C4-2B (cell line): ENCODE data around the gene IQSEC1.
A peak's percentile ranks its signal among the peaks of the same experiment; 100 is the strongest.

Experiments
- H3K27ac ChIP-seq: fragments of 450-650 bp; 2 replicates; pipeline ENCODE4 v1.5.1; 2017
- ZFX ChIP-seq: fragments of 450-650 bp; IDR thresholded peaks from 2 replicates; pipeline ENCODE4 v1.6.1; 2017
- TF ChIP-seq, protein P1 (sequence below): fragments of 450-650 bp; conservative IDR thresholded peaks from 2 replicates; pipeline ENCODE4 v1.5.1; 2017; ENCODE audit warnings: mild to moderate bottlenecking

The IQSEC1 gene

DNA sequence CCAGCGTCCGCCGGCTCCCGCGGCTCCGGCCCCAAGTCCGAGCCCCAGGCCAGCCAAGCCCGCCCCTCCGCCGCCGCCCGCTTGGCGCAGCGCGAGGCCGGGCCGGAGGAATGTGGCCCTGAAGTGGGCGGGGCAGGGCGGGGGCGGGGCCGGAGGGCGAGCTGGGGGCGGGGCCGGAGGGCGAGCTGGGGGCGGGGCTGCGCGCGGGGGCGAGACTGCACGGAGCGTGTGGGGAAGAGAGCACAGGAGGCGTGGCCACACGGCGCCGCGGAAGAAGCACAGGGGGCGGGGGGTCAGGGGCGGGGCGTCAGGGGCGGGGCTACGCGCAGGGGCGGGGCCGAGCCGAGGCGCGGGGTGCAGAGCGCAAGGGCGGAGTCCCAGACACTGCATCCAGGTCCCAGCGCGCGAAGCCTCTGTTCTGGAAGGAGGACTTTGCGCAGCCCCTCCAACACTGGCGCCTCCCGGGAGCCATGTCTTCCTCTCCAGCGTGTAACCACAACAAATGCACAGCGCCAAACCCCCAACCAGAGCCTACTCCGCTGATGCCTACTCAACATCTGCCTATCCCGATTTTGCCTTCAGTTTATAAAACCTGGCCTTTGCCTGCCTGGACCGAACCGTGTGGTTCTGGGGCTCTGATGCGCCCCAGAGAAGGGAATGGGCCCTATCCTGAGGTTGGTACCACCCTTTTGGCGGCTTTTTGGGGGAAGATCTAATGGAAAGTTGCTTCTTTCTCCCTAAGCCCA, 105.5 kb downstream of the IQSEC1 start:
- TF ChIP-seq, protein P1, sequence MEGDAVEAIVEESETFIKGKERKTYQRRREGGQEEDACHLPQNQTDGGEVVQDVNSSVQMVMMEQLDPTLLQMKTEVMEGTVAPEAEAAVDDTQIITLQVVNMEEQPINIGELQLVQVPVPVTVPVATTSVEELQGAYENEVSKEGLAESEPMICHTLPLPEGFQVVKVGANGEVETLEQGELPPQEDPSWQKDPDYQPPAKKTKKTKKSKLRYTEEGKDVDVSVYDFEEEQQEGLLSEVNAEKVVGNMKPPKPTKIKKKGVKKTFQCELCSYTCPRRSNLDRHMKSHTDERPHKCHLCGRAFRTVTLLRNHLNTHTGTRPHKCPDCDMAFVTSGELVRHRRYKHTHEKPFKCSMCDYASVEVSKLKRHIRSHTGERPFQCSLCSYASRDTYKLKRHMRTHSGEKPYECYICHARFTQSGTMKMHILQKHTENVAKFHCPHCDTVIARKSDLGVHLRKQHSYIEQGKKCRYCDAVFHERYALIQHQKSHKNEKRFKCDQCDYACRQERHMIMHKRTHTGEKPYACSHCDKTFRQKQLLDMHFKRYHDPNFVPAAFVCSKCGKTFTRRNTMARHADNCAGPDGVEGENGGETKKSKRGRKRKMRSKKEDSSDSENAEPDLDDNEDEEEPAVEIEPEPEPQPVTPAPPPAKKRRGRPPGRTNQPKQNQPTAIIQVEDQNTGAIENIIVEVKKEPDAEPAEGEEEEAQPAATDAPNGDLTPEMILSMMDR: no peak
- TF ChIP-seq ZFX: 0 out of 2 replicates have a peak, but pooled peaks have one; percentile 52
- H3K27ac ChIP-seq: peak overlapping the region; percentile 78

DNA sequence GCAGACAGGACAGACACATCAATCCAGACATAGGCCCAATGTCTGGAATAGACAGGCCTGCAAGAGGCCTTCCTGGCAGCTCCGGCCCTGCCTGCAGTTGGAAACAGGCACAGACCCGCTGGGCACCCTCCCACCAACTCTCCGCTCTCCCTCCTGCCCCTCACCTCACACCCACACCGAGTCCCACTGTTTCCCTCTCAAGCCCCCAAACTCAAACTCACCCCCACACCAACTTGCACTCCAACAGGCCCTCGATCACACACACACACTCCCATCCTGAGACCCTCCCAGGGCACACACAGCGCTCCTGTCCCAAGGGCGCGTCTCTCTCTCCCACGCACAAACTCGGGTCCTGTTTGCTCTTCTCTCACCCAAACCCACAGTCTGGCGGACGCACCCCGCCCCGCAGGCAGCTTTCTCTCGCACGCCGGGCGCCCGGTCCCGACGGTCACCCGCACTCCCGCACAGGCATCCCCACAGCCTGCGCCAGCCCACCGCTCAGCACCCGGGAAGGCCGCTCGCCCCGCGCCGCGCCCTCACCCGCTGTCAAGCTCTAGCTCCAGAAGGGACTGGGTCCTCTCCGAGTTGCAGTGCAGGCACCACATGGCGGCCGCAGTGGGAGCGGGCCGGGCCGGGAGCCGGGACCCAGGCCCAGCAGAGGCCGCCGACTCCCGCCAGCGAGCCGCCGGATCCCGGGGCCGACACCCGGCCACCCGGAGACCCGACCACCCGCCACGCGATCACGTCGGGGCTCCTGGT, 106.2 kb downstream of the IQSEC1 start:
- TF ChIP-seq ZFX: peak; percentile 85
- TF ChIP-seq, protein P1: no peak
- H3K27ac ChIP-seq: peak overlapping the region; percentile 78

GRCh38 chr3:12965999-12966846, 107.0 kb downstream of the IQSEC1 start:
- H3K27ac ChIP-seq: peak overlapping the region; percentile 78
- TF ChIP-seq, protein P1: no peak
- TF ChIP-seq ZFX: no peak

DNA sequence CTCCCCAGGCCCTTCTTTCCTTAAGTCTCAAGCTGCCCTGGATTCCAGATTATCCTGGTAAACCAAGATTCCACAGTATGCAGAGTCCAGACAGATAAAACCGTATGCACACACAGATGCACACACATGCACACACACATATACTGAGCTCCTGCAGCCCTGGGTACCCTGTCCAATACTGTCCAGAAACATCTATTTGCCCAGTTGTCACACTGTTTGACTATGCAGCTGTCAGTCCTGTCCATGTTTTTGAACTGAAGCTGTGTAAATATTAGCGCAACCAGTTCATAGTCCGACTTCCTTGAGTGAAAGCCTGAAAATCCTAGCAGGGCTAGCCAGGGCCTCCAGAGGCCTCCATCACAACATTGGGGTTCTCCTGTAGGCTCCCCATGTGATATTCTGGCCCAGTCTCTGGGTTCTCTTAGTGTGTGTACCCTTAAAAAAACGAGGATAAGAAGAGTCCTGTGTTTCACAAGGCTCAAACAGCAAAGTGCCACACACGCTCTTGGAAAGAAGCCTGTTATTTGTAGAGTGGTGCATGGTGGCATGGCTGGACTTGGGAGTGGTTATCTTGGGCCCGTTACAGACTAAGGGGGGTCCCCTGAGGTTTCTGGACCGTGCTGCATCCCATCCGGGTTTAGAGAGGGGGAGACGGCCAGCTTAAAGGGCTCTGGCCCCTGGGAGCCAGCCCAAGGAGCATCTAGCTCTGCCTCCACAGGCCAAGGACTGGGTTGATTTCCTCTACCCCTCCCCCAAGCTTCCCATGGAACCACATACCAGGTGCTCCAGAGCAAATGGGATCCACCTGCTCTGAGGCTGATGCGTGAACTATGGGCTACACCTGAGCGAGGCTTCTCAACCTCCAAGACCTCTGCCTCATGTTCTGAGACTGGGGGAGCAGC, 108.3 kb downstream of the IQSEC1 start:
- peak overlapping the region; percentile 78 for H3K27ac ChIP-seq

GRCh38 chr3:12963922-12964701, 109.1 kb downstream of the IQSEC1 start:
- peak overlapping the region; percentile 78 for H3K27ac ChIP-seq
- TF ChIP-seq ZFX: no peak
- TF ChIP-seq, protein P1: no peak

More for the DNA sequence above, 108.3 kb downstream of the IQSEC1 start:
- TF ChIP-seq, protein P1: no peak
- peak; percentile 28; the same call in 1 of the 2 replicates for TF ChIP-seq ZFX
